GM19023 (cell line): ENCODE results near the gene METRN.
"Not testable (repeated sequence)": the region's sequence is repeated elsewhere in the genome, so short reads cannot be mapped to it uniquely, and the experiment has no call there.

Experiments
- ATAC-seq: cut with Tn5 transposase; IDR thresholded peaks from one replicate; pipeline ENCODE4 v1.9.1; 2021; ENCODE audit warnings: mild to moderate bottlenecking, moderate library complexity; ENCODE audit not compliant: unreplicated experiment

METRN gene

DNA sequence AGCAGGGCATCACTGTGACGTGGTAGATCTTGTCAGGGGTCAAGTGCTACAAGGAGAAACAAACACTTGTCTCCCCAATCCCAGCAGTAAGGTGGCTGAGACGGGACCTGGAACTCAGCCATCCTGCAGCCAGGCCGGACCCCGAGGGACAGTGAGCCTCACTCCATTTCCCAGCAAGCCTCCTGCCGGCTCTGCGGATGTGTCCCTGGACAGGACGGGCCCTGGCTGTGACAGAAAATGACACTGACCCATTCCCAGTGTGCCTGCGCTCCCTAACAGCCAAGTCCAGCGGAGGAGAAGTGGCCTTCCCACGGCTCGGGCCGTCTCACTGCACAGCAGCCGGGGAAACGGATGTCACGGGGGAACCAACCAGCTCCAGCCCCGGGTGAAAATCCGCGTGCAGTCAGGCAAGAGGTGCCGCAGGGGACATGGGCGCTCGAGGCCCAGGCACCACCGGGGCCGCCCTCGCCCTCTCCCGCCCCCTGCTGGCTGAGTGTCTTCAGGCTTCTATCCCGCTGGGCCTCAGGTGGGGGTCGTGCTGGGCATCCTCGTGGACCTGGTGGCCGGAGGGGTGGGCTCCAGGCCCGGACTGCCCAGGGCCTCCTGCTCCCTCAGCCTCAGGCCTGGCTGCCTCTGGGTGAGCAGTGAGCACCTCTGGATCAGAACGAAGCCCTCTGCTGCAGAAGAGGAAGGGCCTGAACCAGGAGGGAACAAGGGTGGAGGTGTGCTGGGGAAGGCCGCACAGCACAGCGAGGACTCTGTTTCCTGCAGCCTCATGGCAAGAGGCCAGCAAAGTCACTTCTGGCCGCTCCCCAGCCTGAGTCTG is 18.7 kb downstream of the METRN start:
- ATAC-seq: no peak

DNA sequence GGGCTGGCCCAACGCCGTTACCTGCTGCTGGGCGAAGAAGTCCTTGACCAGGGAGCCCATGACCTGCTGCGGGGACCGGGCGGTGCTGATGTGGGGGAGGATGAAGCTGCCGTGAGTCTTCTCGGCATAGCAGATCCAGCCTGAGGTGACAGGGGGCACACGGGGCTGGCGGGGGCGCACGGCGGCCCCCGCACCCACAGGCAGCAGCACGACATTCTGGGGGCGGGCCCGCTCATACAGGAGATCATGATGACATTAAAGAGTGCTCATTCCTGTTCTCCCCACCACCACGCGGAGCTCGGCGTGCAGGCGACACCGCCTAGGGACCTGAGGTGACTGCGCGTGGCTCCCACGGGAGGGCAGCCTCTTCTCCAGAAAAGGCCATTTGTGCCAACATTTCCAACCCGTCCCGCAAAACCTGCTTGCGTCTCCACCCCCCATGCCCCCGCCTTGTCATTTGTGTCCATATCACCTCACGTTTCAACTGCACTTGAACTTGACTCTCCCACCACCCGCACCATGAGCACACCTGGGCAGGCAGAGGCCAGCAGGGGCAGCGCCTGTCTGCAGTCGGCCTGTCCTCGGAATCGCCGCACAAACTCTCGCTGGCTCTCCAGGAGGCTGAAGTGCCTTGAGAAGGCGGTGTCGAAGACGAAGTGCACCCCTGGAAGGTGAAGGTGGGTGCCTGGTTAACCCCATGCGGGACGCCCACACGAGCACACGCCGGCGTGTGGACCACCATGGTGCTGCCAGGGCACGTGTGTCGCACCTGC is 19.5 kb downstream of the METRN start:
- no peak for ATAC-seq

DNA sequence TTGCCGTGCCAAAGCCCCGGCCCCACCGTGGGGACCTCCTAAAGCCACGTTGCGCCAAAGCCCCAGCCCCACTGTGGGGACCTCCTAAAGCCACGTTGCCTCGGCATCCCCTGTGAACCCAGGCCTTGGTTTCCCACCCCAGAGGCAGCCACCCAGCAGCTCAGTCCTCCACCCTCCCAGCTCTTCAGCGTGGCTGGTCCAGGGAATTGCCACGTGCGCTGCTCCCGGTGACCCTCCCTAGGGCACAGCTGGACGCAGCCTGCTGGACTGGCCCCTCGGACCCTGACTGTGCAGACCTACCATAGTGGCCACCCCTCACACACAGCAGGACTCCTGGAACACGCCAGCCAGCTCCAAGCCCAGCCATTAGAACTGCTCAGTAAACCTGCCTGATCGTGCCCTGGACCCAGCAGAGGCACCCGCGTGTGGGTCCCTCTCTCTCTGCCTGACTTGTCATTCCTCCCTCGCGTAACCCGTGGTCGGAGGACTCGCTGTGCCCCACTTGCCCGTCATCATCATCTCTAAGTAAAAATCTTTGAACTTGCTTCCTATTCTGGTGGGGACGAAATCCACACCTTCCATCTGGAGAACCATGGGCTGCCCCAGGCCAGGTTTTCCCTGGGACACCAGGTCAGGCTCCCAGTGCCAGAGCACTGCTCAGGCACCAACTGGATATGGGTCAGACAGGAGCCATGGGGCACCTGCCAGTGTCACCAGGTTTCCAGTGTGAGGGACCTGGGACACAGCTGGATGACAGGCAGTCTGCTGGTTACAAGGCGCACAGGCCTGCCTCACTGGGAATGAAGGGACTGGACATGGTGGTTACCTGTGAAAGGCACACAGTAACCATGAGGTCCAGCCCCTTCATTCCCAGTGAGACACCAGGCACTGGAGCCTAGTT is 20.3 kb downstream of the METRN start:
- no peak for ATAC-seq

DNA sequence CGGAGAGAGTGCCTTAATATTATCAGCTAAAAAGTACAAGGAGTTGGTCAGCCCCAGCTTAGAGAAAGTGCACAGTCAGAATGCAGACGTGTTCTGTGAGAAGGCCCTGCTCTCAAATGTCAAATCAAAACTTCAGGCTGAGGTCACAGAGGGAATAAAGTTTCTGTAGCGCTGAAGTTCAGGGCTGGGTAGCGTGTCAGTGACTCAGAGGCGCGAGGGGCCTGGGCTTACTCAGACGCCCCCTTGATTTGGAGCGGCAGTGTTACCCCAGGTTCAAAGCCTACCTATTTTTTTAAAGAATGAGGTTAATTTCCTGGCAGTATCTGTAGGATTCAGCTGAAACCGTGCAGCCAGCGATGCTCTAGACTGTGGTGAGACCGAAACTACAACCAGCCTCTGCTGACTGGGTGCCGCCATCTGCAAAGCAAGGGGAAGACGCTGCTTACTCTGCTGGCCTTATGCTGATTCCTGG is 21.1 kb downstream of the METRN start:
- no peak for ATAC-seq

DNA sequence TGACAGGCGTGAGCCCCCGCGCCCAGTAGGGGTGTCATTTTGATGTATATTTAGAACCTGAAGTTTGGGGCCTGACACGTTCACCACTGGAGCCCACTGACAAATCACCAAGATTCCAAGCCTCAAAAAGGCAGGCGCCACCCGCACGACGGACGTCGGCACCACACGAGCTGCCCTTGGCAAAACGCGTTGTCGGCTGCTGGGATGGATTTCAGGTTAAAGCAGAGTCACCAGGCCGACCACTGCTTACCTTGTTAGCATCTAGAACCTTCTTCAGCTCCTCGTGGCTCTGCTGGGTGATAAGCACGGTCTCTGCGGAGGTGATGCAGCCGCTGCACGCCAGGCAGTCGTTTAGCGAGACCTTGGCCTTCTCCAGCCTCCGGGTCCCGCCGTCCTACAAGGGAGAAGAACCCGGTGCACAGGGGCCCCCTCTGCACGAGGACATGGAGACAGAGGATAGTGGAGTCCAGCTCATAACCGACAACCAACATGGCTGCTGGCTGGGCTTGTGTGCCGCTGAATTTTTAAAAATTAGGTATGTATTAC is 22.1 kb downstream of the METRN start:
- no peak for ATAC-seq

DNA sequence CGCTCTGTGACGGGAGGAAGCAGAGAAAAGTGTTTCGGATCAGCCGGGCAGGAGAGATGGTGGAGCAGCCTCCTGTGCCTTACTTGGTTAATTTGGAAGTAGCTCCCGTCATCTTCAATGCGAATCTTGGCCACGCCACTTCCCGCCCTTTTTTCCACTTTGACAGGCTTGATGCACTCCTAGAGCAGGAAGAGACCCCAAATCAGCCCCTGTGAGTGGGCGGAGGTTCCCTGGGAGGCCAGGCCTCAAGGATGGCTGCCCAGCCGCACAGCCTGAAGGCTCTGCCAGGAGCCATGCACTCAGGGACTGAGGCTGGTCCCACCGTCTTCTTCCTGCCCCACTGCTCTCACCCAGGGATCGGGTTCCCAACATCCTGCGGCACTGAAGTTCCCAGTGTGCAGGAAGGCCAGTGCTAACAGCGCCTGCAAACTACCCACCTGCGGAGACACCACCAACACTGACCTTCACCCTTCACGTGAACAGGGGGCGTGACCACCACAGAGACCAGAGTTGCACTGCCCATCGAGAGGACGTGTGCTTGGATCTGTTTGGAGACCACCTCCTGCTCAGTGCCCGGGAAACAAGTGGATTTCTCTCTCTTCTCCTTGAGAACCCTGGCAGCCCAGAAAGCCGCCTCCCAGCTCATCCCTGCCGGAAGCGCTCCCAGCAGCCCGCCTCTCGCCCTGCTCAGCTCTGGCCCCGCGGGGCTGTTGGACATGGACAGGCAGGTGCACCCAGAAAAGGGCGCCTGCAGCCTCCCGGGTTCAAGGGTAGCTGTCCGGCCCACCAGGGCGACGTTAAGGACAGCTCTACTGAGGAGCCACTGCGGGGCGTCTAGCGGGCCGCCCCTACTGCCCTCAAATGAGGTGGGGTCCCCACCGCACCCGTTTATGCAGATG is 24.9 kb downstream of the METRN start:
- no peak for ATAC-seq

DNA sequence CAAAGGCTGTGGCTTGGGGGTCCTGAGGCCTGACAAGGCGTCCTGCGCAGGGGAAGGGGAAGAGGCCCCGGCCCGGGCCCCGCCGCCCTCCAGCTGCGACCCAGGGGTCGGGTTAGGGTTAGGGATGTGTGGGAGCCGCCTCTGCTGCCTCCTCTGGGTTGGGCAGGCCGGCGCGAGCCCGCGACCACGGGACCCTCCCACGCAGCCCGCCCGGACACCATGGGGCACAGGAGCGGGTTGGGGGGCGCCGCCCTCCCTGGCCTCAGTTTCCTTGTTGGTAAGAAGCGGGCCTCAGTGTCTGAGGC is 25.5 kb downstream of the METRN start:
- ATAC-seq: no peak

DNA sequence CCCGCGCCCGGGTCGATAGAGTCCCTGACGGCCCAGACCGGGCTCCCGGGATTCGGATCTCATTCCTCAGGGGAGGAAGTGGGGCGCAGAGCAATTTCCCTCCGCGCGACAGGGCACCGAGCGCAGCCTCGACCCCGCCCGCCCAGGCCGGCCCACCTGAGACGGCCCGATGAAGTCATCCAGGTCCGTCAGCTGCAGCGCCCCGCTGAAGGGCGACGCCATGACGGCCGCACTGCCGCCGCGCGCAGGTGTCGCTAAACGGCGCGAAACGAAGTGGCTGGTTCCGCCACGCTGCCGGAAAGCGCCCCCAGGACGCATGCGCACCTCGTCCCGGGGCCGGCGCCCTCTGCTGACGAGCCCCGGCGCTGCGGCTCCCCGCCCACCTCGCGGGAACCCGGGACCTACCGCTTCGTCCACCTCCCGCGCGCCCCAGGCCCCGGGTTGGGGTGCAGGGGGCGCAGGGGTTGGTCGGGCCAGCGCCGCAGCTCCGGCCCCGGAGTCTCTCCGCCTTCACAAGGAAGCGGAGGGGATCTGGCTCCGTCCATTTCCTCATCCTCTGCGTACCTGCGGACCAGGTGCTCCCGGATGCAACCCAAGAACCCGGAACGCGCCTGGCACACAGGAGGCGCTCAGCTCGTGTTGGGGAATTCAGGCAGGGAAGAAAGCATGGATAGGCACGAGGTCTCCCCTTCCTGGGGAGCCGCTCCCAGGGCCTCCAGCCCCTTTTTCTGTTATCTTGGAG is 26.0 kb downstream of the METRN start, which contains the start of gene CIAO3:
CIAO3 (minus strand) TSS at position 234 of the 742 bp plus-strand sequence; CDS start at position 222, 12 bp downstream.
- ATAC-seq: peak; percentile 60

DNA sequence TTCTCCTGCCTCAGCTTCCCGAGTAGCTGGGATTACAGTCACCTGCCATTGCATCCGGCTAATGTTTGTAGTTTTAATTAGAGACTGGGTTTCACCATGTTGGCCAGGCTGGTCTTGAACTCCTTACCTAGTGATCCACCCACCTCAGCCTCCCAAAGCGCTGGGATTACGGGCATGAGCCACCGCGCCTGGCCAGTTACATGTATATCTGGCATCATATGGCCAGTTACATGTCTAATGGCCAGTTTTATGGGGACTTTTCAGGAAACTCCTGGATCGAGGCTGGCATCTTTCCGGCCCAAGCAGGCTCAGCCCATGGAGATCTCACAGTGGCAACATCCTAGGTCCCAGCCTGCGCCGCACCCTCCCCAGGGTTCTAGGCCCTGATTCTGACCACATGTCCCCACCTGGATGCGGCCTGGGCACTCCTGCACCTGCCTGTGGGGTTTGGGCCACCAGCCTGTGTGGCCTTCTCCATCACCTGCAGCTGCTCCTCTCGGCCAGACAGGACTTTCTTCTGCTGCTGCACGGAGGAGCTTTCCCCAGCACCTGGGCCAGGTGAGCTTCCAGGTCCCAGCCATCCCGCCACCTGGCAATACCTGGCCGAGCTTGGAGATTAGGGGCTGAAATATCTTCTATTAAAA is 27.2 kb downstream of the METRN start:
- ATAC-seq: no peak

DNA sequence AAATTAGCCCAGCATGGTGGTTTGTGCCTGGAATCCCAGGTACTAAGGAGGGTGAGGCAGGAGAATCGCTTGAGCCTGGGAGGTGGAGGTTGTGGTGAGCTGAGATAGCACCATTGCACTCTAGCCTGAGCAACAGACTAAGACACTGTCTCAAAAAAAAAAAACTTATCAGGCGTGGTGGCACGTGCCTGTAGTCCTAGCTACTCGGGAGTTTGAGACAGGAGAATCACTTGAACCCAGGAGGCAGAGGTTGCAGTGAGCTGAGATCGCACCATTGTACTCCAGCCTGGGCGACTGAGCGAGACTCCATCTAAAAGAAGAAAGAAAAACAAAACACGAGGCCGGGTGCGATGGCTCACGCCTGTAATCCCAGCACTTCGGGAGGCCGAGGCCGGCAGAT is 28.0 kb downstream of the METRN start:
- not testable (repeated sequence) for ATAC-seq

DNA sequence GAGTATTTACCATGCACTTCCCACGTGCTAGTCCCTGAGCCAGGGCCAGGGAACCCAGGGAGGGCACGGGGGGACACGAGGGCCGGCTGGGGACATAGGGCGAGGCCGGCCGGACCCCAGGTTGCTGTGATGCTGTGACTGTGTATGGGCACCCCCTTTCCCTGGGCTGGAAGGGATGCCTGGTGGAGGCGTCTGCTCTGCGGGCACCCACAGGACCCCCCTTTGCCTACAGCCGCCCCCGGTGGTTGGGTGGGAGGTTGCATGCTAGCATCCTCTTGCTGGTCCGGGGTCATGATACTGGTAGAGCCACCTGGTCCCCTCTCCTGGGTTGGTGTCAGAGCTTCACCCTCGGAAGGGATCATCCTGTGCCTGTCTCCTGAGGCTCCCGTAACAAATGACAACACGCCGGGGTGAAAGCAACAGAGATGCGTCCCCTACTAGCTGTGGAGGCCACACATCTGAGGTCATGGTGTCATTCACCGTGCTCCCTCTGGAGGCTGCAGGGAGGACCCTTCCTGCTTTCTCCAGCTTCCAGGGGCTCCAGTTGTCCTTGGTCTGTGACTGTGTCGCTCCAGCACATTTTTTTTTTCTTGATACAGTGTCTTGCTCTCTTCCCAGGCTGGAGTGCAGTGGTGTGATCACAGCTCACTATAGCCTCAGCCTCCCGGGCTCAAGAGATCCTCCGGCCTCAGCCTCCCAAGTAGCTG is 29.0 kb downstream of the METRN start:
- no peak for ATAC-seq

DNA sequence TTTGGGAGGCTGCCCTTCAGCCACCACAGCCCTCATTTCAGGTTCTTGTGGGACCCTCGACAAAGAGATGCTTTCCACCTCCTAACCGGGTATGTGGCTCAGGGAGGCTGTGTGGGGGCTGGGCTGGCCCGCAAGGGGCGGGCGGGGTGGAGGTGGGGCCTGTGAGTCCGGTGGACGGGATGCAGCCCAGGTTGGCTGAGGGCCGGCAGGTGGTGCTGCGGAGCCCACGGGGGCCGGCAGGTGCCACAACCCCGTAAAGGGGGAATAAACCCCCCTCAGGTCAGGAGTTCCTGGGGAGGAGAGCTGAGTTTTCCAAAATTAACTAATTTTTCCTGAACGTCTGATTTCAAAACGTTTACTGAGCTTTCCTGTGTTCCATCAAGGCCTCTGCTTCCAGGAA is 30.8 kb downstream of the METRN start:
- no peak for ATAC-seq

DNA sequence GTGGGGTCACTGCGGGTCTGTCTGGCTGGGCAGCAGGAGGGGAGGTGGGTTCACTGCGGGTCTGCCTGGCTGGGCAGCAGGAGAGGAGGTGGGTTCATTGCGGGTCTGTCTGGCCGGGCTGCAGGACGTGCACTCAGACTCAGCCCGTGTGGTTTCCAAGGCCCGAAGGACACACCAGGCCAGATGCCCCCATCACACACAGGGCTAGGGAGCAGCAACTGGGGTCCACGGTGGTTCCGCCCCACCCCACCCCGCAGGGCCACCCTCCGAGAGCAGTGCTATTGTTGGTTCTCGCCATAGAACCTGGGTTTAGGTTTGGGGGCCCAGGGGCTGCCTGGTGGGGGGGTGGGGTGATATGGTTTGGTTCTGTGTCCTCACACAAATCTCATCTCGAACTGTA is 31.7 kb downstream of the METRN start:
- ATAC-seq: no peak

DNA sequence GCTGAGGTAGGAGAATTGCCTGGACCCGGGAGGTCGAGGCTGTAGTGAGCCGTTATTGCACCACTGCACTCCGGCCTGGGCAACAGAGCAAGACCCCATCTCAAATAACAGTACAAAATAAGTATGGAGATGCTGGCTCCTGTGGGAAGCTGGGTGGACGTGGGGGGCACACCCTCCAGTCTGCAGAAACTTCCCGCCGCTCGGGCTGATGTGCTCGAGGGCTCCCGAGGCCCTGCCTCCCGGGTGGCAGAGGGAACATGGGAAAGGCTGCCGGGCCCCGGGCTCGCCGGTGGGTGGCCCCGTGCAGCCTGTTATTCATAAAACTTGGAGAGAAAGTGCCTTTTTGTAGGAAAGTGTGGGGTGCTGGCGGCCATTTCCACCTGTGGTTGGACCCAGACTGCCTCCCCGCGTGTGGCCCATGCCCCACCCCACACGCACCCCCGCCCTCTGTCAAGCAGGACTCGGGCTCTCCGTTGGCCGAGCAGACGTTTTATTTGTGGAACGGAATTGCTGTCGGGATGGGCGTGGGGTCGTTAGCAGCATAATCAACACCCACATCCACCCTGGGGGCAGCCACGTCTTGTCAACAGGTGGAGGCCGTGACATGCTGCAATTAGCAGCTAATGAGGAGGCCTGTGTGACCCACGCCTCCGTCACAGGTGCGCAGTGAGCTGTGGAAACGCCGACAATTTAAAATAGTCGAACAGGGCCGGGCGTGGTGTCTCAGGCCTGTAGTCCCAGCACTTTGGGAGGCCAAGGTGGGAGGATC is 33.2 kb downstream of the METRN start:
- no peak for ATAC-seq

DNA sequence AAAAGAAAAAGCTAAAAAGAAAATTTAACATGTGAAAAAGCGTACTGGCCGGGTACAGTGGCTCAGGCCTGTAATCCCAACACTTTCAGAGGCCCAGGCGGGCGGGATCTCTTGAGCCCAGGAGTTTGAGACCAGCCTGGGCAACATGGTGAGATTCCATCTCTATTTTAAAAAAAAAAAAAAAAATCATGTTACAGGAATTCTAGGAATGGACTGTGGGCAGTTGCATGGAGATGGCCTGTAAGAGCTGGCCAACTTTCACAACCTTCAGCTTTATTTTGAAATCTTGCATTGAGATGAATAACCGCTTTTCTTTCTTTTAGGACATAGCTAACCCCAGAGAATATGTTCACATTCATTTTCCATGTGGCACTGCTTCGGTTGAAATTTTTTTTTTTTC is 34.1 kb downstream of the METRN start:
- ATAC-seq: no peak

DNA sequence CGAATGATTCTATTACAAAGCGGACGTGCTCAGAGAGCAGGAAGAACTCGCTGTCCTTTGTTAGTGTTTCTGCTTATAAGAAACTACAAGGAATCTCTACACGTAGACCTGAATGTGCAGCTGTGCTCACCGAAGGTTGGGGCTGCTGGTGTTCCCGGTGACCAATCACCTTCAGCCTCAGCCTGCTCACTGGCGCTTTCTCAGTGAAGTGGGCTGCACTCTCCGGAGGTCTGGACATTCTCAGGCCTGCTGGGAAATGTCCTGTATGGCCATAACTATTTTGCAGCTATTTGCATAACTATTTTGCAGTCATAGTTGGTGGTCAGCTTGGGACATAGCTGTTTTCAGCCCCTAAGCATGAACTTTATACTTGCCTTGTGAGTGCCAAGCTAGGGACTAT is 35.6 kb downstream of the METRN start:
- no peak for ATAC-seq
